CD4-positive, alpha-beta T cell (primary cell): ENCODE measurements around the gene DPM2. TPM values are rescaled to one million over a fixed set of nuclear protein-coding genes. Genes with fewer than 3 reads are reported as not detected.

Experiments
- ATAC-seq: fragments of 200-7000 bp; cut with Tn5 transposase; one replicate; pipeline ENCODE4 v1.10.0; 2022; ENCODE audit warnings: mild to moderate bottlenecking; ENCODE audit not compliant: poor library complexity
- CTCF ChIA-PET: fragments of 350-600 bp; sonication (Branson Sonifier 250); formaldehyde crosslinking; loops from one replicate; lab custom pipeline; 2021; ENCODE audit warnings: antibody characterized with exemption, inconsistent platforms; lab: Charles Lee
- POLR2A ChIA-PET: fragments of 350-600 bp; sonication (Branson Sonifier 250); formaldehyde crosslinking; loops from one replicate; lab custom pipeline; 2021; ENCODE audit warnings: antibody characterized with exemption, inconsistent platforms; lab: Charles Lee
- DNase-seq, 14 experiments: peaks; one replicate each; pipeline ENCODE4 v3.0.0-alpha.2; 2013 to 2020; ENCODE audit warnings: mixed read lengths in 2 of 14
- H3K27ac ChIP-seq, 2 donors: one replicate each; pipeline versions ENCODE4 v1.5.1 to v1.7.0; 2013; ENCODE audit warnings: low read length in 2 of 2, low read depth in 1 of 2, mild to moderate bottlenecking in 1 of 2
- H3K27me3 ChIP-seq, 2 experiments: 1 replicate in 1 of 2; 2 replicates in 1 of 2; pipeline versions ENCODE4 v1.6.1 to v1.7.0; 2013; ENCODE audit warnings: low read length in 2 of 2, control low read depth in 1 of 2, mild to moderate bottlenecking in 1 of 2, moderate library complexity in 1 of 2; ENCODE audit not compliant: insufficient read depth in 2 of 2, control insufficient read depth in 1 of 2
- H3K36me3 ChIP-seq: one replicate; pipeline ENCODE4 v1.6.1; 2013; ENCODE audit warnings: low read length, control low read depth; ENCODE audit not compliant: insufficient read depth
- H3K4me1 ChIP-seq: one replicate; pipeline ENCODE4 v1.6.1; 2013; ENCODE audit warnings: low read length, control low read depth; ENCODE audit not compliant: insufficient read depth
- H3K4me3 ChIP-seq: one replicate; pipeline ENCODE4 v1.5.1; 2013; ENCODE audit warnings: mild to moderate bottlenecking, low read length, moderate library complexity
- H3K9me3 ChIP-seq, 2 experiments: 1 replicate in 1 of 2; 2 replicates in 1 of 2; pipeline versions ENCODE4 v1.6.1 to v1.7.0; 2013; ENCODE audit warnings: low read length in 2 of 2, mild to moderate bottlenecking in 2 of 2, control low read depth in 1 of 2, moderate library complexity in 1 of 2; ENCODE audit not compliant: control insufficient read depth in 1 of 2, insufficient read depth in 1 of 2
- H3K27ac Mint-ChIP-seq: one replicate; pipeline ENCODE4 v1.8.0; 2020; ENCODE audit warnings: mixed read lengths
- H3K27me3 Mint-ChIP-seq: one replicate; pipeline ENCODE4 v1.8.0; 2021; ENCODE audit warnings: mixed read lengths
- H3K36me3 Mint-ChIP-seq: one replicate; pipeline ENCODE4 v1.8.0; 2021; ENCODE audit warnings: low read depth, mixed read lengths
- H3K4me1 Mint-ChIP-seq: one replicate; pipeline ENCODE4 v1.8.0; 2021; ENCODE audit warnings: low read depth, mixed read lengths
- H3K4me3 Mint-ChIP-seq: one replicate; pipeline ENCODE4 v1.8.0; 2020; ENCODE audit warnings: mild to moderate bottlenecking, mixed read lengths
- H3K9me3 Mint-ChIP-seq: one replicate; pipeline ENCODE4 v1.8.0; 2020; ENCODE audit warnings: mixed read lengths
- intact Hi-C, 2 experiments: fragments of 100-400 bp; cut with DNase I in 1 of 2; cut with micrococcal nuclease in 1 of 2; formaldehyde crosslinking; loops; one replicate each; pipeline versions ENCODE4 v1.15.1 to v1.9.0; 2023 to 2025; cut with DNase I, micrococcal nuclease
- total RNA-seq, 174 experiments: library from RNA in 2 of 174; stranded (reverse) in 2 of 174; gene quantifications; one replicate each; pipeline ENCODE4 v1.2.3 and lab custom pipeline; 2021 to 2026
- TF ChIP-seq, protein P1 (sequence below): fragments of 200-600 bp; IDR thresholded peaks from one replicate; pipeline ENCODE4 v1.8.0; 2022; ENCODE audit warnings: antibody characterized with exemption, mild to moderate bottlenecking

DPM2 gene
- total RNA-seq, 2 experiments from 2014 or later = 41.7 to 47.6 TPM

DNA sequence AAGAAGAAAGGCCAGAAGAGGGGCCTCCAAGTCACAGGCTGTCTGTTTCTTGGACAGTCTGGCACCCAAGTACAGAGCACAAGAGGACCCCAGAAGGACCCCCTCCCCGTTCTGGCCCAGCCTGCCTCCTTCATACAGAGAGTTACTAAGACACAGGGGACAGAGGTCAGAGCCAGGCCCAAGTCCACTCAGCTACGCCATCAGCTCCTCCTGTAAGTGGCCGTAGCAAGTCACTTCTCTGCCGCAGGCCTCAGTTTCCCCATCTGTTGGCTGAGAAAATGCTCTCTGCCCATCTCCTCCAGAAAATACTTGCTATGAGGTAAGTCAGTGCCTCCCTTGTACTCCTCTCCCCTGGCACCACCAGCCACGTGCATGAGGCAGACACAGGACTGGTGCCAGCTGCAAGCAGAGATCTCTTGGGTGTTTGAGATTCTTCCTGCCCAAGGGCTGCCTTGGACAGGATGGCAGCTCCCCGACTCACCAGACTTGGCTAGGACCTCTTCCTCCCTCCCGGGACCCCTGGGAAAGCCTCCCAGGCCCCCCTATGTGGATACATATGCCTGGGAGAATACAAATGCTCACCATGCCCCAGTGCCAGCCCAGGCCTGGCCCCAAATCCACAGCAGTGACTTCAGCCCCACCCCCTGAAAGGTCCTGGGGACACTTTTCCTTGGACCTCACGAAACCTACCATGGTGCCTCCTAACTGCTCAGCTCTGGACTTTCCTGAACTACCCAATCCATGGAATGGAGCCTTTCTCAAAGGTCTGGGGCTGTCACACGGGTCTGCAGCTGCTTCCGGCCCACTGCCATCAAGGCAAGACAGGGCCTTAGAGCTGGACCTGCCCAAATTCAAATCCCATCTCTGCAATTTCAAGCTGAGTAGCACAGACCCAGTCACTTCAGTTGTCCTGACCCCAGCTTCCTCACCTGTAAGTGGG lies 38.0 kb upstream of the DPM2 start:
- no peaks in the 10 kb centered on the region for H3K27me3 Mint-ChIP-seq
- Histone ChIP-seq H3K27me3 (no peaks in the 10 kb centered on the region), H3K4me1 (peaks cover 76% of the 10 kb centered on the region), H3K9me3 (no peaks in the 10 kb centered on the region), H3K27ac (peak overlapping the region; percentile 73 to 96), H3K4me3 (peak overlapping the region; percentile 67), H3K36me3 (peaks cover 45% of the 10 kb centered on the region)
- peak overlapping the region; percentile 91 for H3K4me3 Mint-ChIP-seq
- CTCF ChIA-PET = interaction anchor here (1.3 to 4.0 kb wide), 3 partner anchors 20 to 59 kb away, joined by 3 to 18 read pairs (median 17); no protein-coding TSS in a partner anchor
- no peak for ATAC-seq
- peaks cover 62% of the 10 kb centered on the region for H3K4me1 Mint-ChIP-seq
- POLR2A ChIA-PET = interaction anchor here (1.0 to 34.9 kb wide), 6 partner anchors 7 to 51 kb away, joined by 3 to 1020 read pairs (median 139); no protein-coding TSS in a partner anchor
- peaks cover 87% of the 10 kb centered on the region for H3K36me3 Mint-ChIP-seq
- peak in 2 of 14 experiments; percentile 31 to 40 for DNase-seq
- intact Hi-C loops = loop anchor here (1.0 to 2.0 kb wide), 2 partner anchors 19 to 20 kb away; no protein-coding TSS in a partner anchor
- peak overlapping the region; percentile 97 for H3K27ac Mint-ChIP-seq
- TF ChIP-seq, protein P1, sequence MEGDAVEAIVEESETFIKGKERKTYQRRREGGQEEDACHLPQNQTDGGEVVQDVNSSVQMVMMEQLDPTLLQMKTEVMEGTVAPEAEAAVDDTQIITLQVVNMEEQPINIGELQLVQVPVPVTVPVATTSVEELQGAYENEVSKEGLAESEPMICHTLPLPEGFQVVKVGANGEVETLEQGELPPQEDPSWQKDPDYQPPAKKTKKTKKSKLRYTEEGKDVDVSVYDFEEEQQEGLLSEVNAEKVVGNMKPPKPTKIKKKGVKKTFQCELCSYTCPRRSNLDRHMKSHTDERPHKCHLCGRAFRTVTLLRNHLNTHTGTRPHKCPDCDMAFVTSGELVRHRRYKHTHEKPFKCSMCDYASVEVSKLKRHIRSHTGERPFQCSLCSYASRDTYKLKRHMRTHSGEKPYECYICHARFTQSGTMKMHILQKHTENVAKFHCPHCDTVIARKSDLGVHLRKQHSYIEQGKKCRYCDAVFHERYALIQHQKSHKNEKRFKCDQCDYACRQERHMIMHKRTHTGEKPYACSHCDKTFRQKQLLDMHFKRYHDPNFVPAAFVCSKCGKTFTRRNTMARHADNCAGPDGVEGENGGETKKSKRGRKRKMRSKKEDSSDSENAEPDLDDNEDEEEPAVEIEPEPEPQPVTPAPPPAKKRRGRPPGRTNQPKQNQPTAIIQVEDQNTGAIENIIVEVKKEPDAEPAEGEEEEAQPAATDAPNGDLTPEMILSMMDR = no peak
- no peaks in the 10 kb centered on the region for H3K9me3 Mint-ChIP-seq

GRCh38 chr9:127974769-127975261 lies 37.2 kb upstream of the DPM2 start:
- Mint-ChIP-seq H3K36me3 (peaks cover 92% of the 10 kb centered on the region), H3K27ac (peak overlapping the region; percentile 97), H3K9me3 (no peaks in the 10 kb centered on the region), H3K27me3 (no peaks in the 10 kb centered on the region), H3K4me3 (peak overlapping the region; percentile 91), H3K4me1 (peaks cover 70% of the 10 kb centered on the region)
- peaks cover 45% of the 10 kb centered on the region for H3K36me3 ChIP-seq
- H3K9me3 ChIP-seq = no peaks in the 10 kb centered on the region
- H3K27ac ChIP-seq = peak overlapping the region; percentile 73 to 96
- no peaks in the 10 kb centered on the region for H3K27me3 ChIP-seq
- TF ChIP-seq, protein P1 = no peak
- intact Hi-C loops = loop anchor here in 1 of 2 experiments (5.0 kb wide), 1 partner anchor 38 kb away; the partner anchor contains the start of gene DPM2
- ATAC-seq (no peak), DNase-seq (peak in 1 of 14 experiments; percentile 16)
- POLR2A ChIA-PET = interaction anchor here (0.8 to 34.9 kb wide), 7 partner anchors 17 to 93 kb away, joined by 3 to 1020 read pairs (median 14); partner anchors contain the start of genes NAIF1 and SLC25A25
- H3K4me3 ChIP-seq = peak overlapping the region; percentile 67
- peaks cover 85% of the 10 kb centered on the region for H3K4me1 ChIP-seq
- CTCF ChIA-PET = interaction anchor here (1.3 to 2.2 kb wide), 2 partner anchors 19 to 31 kb away, joined by 3 to 13 read pairs; no protein-coding TSS in a partner anchor
